ENCODE data around the gene MYL7.
"Not testable (repeated sequence)": the region's sequence is repeated elsewhere in the genome, so short reads cannot be mapped to it uniquely, and the experiment has no call there.

Gene MYL7

GRCh38 chr7:44128721-44129582 lies 12.2 kb downstream of the MYL7 start:
- Histone ChIP-seq H4K8ac (ENCODE audit: low read depth, low read length) (no peak overlapping the region), H2BK5ac (ENCODE audit: low read length) (no peak overlapping the region), H3K14ac (ENCODE audit: low read length) (no peak overlapping the region), H3K18ac (ENCODE audit: low read length) (no peak overlapping the region), H3K36me3 (replicated peaks in 1 of 2; ENCODE audit: control insufficient read depth in 2 of 2, insufficient read depth in 2 of 2, low read length in 2 of 2) (no peaks in the 10 kb centered on the region), H2BK15ac (ENCODE audit: low read length) (no peak overlapping the region), H3K4ac (ENCODE audit: low read length) (no peak overlapping the region), H3K27me3 (ENCODE audit: control insufficient read depth in 3 of 3, insufficient read depth in 3 of 3, low read depth in 1 of 3, low read length in 3 of 3) (peaks cover 0 to 7% (median 0%) of the 10 kb centered on the region in 3 experiments), H3K27ac (replicated peaks; ENCODE audit: low read length) (no peak overlapping the region), H3K4me3 (ENCODE audit: low read length in 2 of 2) (no peak overlapping the region), H2AK5ac (ENCODE audit: low read depth, low read length) (no peak overlapping the region), H3K4me1 (ENCODE audit: control insufficient read depth in 2 of 2, insufficient read depth in 1 of 2, low read depth in 1 of 2, low read length in 2 of 2) (peaks cover 0 to 3% of the 10 kb centered on the region in 2 donors), H3K23ac (ENCODE audit: low read depth, low read length, poor library complexity) (no peak overlapping the region), H2AFZ (ENCODE audit: low read length) (no peak overlapping the region), H3K9ac (ENCODE audit: low read depth, low read length, poor library complexity) (no peak overlapping the region), H4K91ac (ENCODE audit: low read depth, low read length, poor library complexity) (no peak overlapping the region), H3K4me2 (ENCODE audit: insufficient read depth, low read length, poor library complexity, severe bottlenecking) (no peak overlapping the region), H2BK120ac (ENCODE audit: low read depth, low read length) (no peak overlapping the region), H2BK12ac (ENCODE audit: low read length) (peak overlapping the region; percentile 4), H3K79me1 (ENCODE audit: low read depth, low read length) (no peaks in the 10 kb centered on the region), H3K9me3 (replicated peaks in 1 of 2; ENCODE audit: control insufficient read depth in 2 of 2, insufficient read depth in 1 of 2, low read depth in 1 of 2, low read length in 2 of 2) (peaks cover 0 to 4% of the 10 kb centered on the region in 2 donors)
- no peak for DNase-seq (ENCODE audit: low spot score)
- WGBS, 2 donors (ENCODE audit: extremely low coverage in 2 of 2, insufficient read length in 2 of 2, insufficient replicate concordance in 1 of 2), result no CpG with 5 or more reads among the region's 6 CpGs

- Histone ChIP-seq H2AFZ (ENCODE audit: low read length) (no peak overlapping the region), H3K18ac (ENCODE audit: low read length) (no peak overlapping the region), H3K79me1 (ENCODE audit: low read depth, low read length) (no peaks in the 10 kb centered on the region), H3K27ac (replicated peaks; ENCODE audit: low read length) (no peak overlapping the region), H2BK12ac (ENCODE audit: low read length) (no peak overlapping the region), H3K9ac (ENCODE audit: low read depth, low read length, poor library complexity) (no peak overlapping the region), H3K14ac (ENCODE audit: low read length) (no peak overlapping the region), H3K23ac (ENCODE audit: low read depth, low read length, poor library complexity) (no peak overlapping the region), H4K8ac (ENCODE audit: low read depth, low read length) (no peak overlapping the region), H2BK120ac (ENCODE audit: low read depth, low read length) (no peak overlapping the region), H4K91ac (ENCODE audit: low read depth, low read length, poor library complexity) (no peak overlapping the region), H3K27me3 (ENCODE audit: control insufficient read depth in 3 of 3, insufficient read depth in 3 of 3, low read depth in 1 of 3, low read length in 3 of 3) (peaks cover 0 to 2% (median 0%) of the 10 kb centered on the region in 3 experiments), H2BK5ac (ENCODE audit: low read length) (no peak overlapping the region), H3K4ac (ENCODE audit: low read length) (no peak overlapping the region), H3K36me3 (replicated peaks in 1 of 2; ENCODE audit: control insufficient read depth in 2 of 2, insufficient read depth in 2 of 2, low read length in 2 of 2) (peaks cover under 1% of the 10 kb centered on the region in 2 donors), H3K4me1 (ENCODE audit: control insufficient read depth in 2 of 2, insufficient read depth in 1 of 2, low read depth in 1 of 2, low read length in 2 of 2) (peaks cover 0 to 8% of the 10 kb centered on the region in 2 donors), H3K9me3 (replicated peaks in 1 of 2; ENCODE audit: control insufficient read depth in 2 of 2, insufficient read depth in 1 of 2, low read depth in 1 of 2, low read length in 2 of 2) (peaks cover 0 to 4% of the 10 kb centered on the region in 2 donors), H3K4me3 (ENCODE audit: low read length in 2 of 2) (no peak overlapping the region), H2BK15ac (ENCODE audit: low read length) (no peak overlapping the region), H3K4me2 (ENCODE audit: insufficient read depth, low read length, poor library complexity, severe bottlenecking) (no peak overlapping the region), H2AK5ac (ENCODE audit: low read depth, low read length) (no peak overlapping the region)
- no peak for DNase-seq (ENCODE audit: low spot score)
These were observed 14.0 kb downstream of the MYL7 start for GRCh38 chr7:44127161-44127560.

- not testable (repeated sequence) for H3K23ac ChIP-seq (ENCODE audit: low read depth, low read length, poor library complexity)
- no CpG with 5 or more reads among the region's 4 CpGs for WGBS, 2 donors (ENCODE audit: extremely low coverage in 2 of 2, insufficient read length in 2 of 2, insufficient replicate concordance in 1 of 2)
These were observed 14.6 kb downstream of the MYL7 start for GRCh38 chr7:44126574-44126973.

GRCh38 chr7:44124822-44125202 lies 16.3 kb downstream of the MYL7 start:
- Histone ChIP-seq H4K8ac (ENCODE audit: low read depth, low read length) (no peak overlapping the region), H3K79me1 (ENCODE audit: low read depth, low read length) (peaks cover 3% of the 10 kb centered on the region), H2AFZ (ENCODE audit: low read length) (no peak overlapping the region), H3K14ac (ENCODE audit: low read length) (no peak overlapping the region), H3K9me3 (replicated peaks in 1 of 2; ENCODE audit: control insufficient read depth in 2 of 2, insufficient read depth in 1 of 2, low read depth in 1 of 2, low read length in 2 of 2) (peaks cover 0 to 4% of the 10 kb centered on the region in 2 donors), H2BK5ac (ENCODE audit: low read length) (no peak overlapping the region), H3K36me3 (replicated peaks in 1 of 2; ENCODE audit: control insufficient read depth in 2 of 2, insufficient read depth in 2 of 2, low read length in 2 of 2) (peaks cover 20 to 24% of the 10 kb centered on the region in 2 donors), H3K4ac (ENCODE audit: low read length) (no peak overlapping the region), H2BK12ac (ENCODE audit: low read length) (no peak overlapping the region), H3K23ac (ENCODE audit: low read depth, low read length, poor library complexity) (no peak overlapping the region), H3K27ac (replicated peaks; ENCODE audit: low read length) (no peak overlapping the region), H2BK120ac (ENCODE audit: low read depth, low read length) (no peak overlapping the region), H4K91ac (ENCODE audit: low read depth, low read length, poor library complexity) (no peak overlapping the region), H2BK15ac (ENCODE audit: low read length) (no peak overlapping the region), H3K9ac (ENCODE audit: low read depth, low read length, poor library complexity) (no peak overlapping the region), H3K4me1 (ENCODE audit: control insufficient read depth in 2 of 2, insufficient read depth in 1 of 2, low read depth in 1 of 2, low read length in 2 of 2) (peaks cover 4 to 12% of the 10 kb centered on the region in 2 donors), H3K27me3 (ENCODE audit: control insufficient read depth in 3 of 3, insufficient read depth in 3 of 3, low read depth in 1 of 3, low read length in 3 of 3) (peaks cover 0 to 2% (median 0%) of the 10 kb centered on the region in 3 experiments), H3K4me2 (ENCODE audit: insufficient read depth, low read length, poor library complexity, severe bottlenecking) (no peak overlapping the region), H3K4me3 (ENCODE audit: low read length in 2 of 2) (no peak overlapping the region), H3K18ac (ENCODE audit: low read length) (no peak overlapping the region), H2AK5ac (ENCODE audit: low read depth, low read length) (no peak overlapping the region)
- DNase-seq (ENCODE audit: low spot score), result no peak
- WGBS, 2 donors (ENCODE audit: extremely low coverage in 2 of 2, insufficient read length in 2 of 2, insufficient replicate concordance in 1 of 2), result no CpG with 5 or more reads among the region's 6 CpGs

More at GRCh38 chr7:44126574-44126973, 14.6 kb downstream of the MYL7 start:
- not testable (repeated sequence) for H3K4me2 ChIP-seq (ENCODE audit: insufficient read depth, low read length, poor library complexity, severe bottlenecking); H3K27ac ChIP-seq (replicated peaks; ENCODE audit: low read length); H2BK120ac ChIP-seq (ENCODE audit: low read depth, low read length); DNase-seq (ENCODE audit: low spot score); H2BK5ac ChIP-seq (ENCODE audit: low read length); H2AK5ac ChIP-seq (ENCODE audit: low read depth, low read length); H3K79me1 ChIP-seq (ENCODE audit: low read depth, low read length); H3K4ac ChIP-seq (ENCODE audit: low read length); H2BK15ac ChIP-seq (ENCODE audit: low read length); H2BK12ac ChIP-seq (ENCODE audit: low read length); H3K9me3 ChIP-seq (replicated peaks in 1 of 2; ENCODE audit: control insufficient read depth in 2 of 2, insufficient read depth in 1 of 2, low read depth in 1 of 2, low read length in 2 of 2); H4K8ac ChIP-seq (ENCODE audit: low read depth, low read length); H2AFZ ChIP-seq (ENCODE audit: low read length); H3K27me3 ChIP-seq (ENCODE audit: control insufficient read depth in 3 of 3, insufficient read depth in 3 of 3, low read depth in 1 of 3, low read length in 3 of 3); H4K91ac ChIP-seq (ENCODE audit: low read depth, low read length, poor library complexity); H3K18ac ChIP-seq (ENCODE audit: low read length); H3K14ac ChIP-seq (ENCODE audit: low read length); H3K4me3 ChIP-seq (ENCODE audit: low read length in 2 of 2); H3K36me3 ChIP-seq (replicated peaks in 1 of 2; ENCODE audit: control insufficient read depth in 2 of 2, insufficient read depth in 2 of 2, low read length in 2 of 2); H3K9ac ChIP-seq (ENCODE audit: low read depth, low read length, poor library complexity)
- peaks cover 4 to 12% of the 10 kb centered on the region in 2 donors for H3K4me1 ChIP-seq (ENCODE audit: control insufficient read depth in 2 of 2, insufficient read depth in 1 of 2, low read depth in 1 of 2, low read length in 2 of 2)
